HEK293 (cell line): ENCODE data around the gene RPS6KB1.
"Not testable (repeated sequence)": the region's sequence is repeated elsewhere in the genome, so short reads cannot be mapped to it uniquely, and the experiment has no call there.

Experiments
- CTCF ChIA-PET: fragments of 350-600 bp; formaldehyde crosslinking; extraction: SDS; loops from one replicate; lab custom pipeline; 2021; ENCODE audit warnings: antibody characterized with exemption; lab: Yijun Ruan, JAX
- POLR2A ChIA-PET: fragments of 300-600 bp; formaldehyde crosslinking; extraction: SDS; loops from one replicate; lab custom pipeline; 2020; ENCODE audit warnings: antibody characterized with exemption, inconsistent platforms; lab: Yijun Ruan, JAX
- H3K27ac ChIP-seq: fragments of 200-500 bp; sonication (Bioruptor generic); 2 replicates; pipeline ENCODE4 v1.5.1; 2014; ENCODE audit warnings: low read depth, low read length, control low read depth, inconsistent platforms; ENCODE audit errors: extremely low read depth
- H3K36me3 ChIP-seq, 2 experiments: fragments of 200-500 bp in 1 of 2; sonication (Bioruptor generic) in 1 of 2; 1 replicate in 1 of 2; 2 replicates in 1 of 2; pipeline ENCODE4 v1.5.1; 2014 to 2017; ENCODE audit warnings: inconsistent platforms in 2 of 2, low read length in 2 of 2; ENCODE audit not compliant: control insufficient read depth in 2 of 2, insufficient read depth in 1 of 2
- H3K4me1 ChIP-seq: fragments of 200-500 bp; sonication (Bioruptor generic); 2 replicates; pipeline ENCODE4 v1.5.1; 2014; ENCODE audit warnings: mild to moderate bottlenecking, low read length, inconsistent platforms; ENCODE audit not compliant: control insufficient read depth, insufficient read depth
- H3K4me3 ChIP-seq: 2 replicates; pipeline ENCODE4 v1.5.1; 2011; ENCODE audit warnings: low read depth, mild to moderate bottlenecking, control low read depth, low read length, moderate library complexity
- H3K9me3 ChIP-seq: fragments of 200-500 bp; sonication (Bioruptor generic); 2 replicates; pipeline ENCODE4 v1.5.1; 2014; ENCODE audit warnings: low read depth, low read length, inconsistent platforms; ENCODE audit not compliant: control insufficient read depth, insufficient read depth
- PRDM1 ChIP-seq: fragments of 450-650 bp; formaldehyde crosslinking; IDR thresholded peaks from 2 replicates; pipeline ENCODE4; 2016; ENCODE audit warnings: missing biosample characterization, missing genetic modification characterization
- PRDM6 ChIP-seq: fragments of 450-650 bp; formaldehyde crosslinking; IDR thresholded peaks from 2 replicates; pipeline ENCODE4 v1.5.1; 2017; ENCODE audit warnings: missing biosample characterization, missing genetic modification characterization
- SCRT1 ChIP-seq: fragments of 450-650 bp; formaldehyde crosslinking; IDR thresholded peaks from 2 replicates; pipeline ENCODE4 v1.5.1; 2016; ENCODE audit warnings: missing biosample characterization, missing genetic modification characterization, borderline replicate concordance
- SCRT2 ChIP-seq: fragments of 450-650 bp; formaldehyde crosslinking; IDR thresholded peaks from 2 replicates; pipeline ENCODE4 v1.5.1; 2016; ENCODE audit warnings: missing biosample characterization, missing genetic modification characterization
- ZBTB49 ChIP-seq: fragments of 450-650 bp; formaldehyde crosslinking; IDR thresholded peaks from 2 replicates; pipeline ENCODE4 v1.5.1; 2016; ENCODE audit warnings: missing biosample characterization, missing genetic modification characterization, low read depth
- ZNF140 ChIP-seq: fragments of 450-650 bp; formaldehyde crosslinking; IDR thresholded peaks from 2 replicates; pipeline ENCODE4 v1.5.1; 2016; ENCODE audit warnings: missing biosample characterization, missing genetic modification characterization
- ZNF510 ChIP-seq: fragments of 450-650 bp; formaldehyde crosslinking; IDR thresholded peaks from 2 replicates; pipeline ENCODE4 v1.5.1; 2018; ENCODE audit warnings: mild to moderate bottlenecking, missing genetic modification characterization, missing biosample characterization; ENCODE audit not compliant: insufficient replicate concordance

Gene RPS6KB1

GRCh38 chr17:59941131-59941530 is 48.2 kb downstream of the RPS6KB1 start (continued):
- no peak for TF ChIP-seq ZNF140

GRCh38 chr17:59946433-59946832 is 53.5 kb downstream of the RPS6KB1 start:
- H3K9me3 ChIP-seq, H3K4me3 ChIP-seq, CTCF ChIA-PET, H3K4me1 ChIP-seq, H3K27ac ChIP-seq, POLR2A ChIA-PET: not testable (repeated sequence)
- H3K36me3 ChIP-seq, result peaks cover 48 to 80% of the 10 kb centered on the region in 2 experiments
- TF ChIP-seq SCRT1 (tag by site-specific recombination) (peak; percentile 58; the same call in 1 of the 2 replicates), SCRT2 (tag by site-specific recombination) (peak; percentile 65)

- not testable (repeated sequence) for H3K4me3 ChIP-seq
- H3K36me3 ChIP-seq, result peaks cover 42 to 81% of the 10 kb centered on the region in 2 experiments
Measured at GRCh38 chr17:59947310-59947709, 54.4 kb downstream of the RPS6KB1 start.

GRCh38 chr17:59950049-59950448 is 57.1 kb downstream of the RPS6KB1 start:
- no peak overlapping the region for H3K4me3 ChIP-seq
- no peak overlapping the region for H3K27ac ChIP-seq
- ChIA-PET POLR2A (interaction anchor here (0.7 to 1.3 kb wide), 2 partner anchors 14 to 57 kb away, joined by 3 read pairs; partner anchors contain the start of genes RNFT1, RPS6KB1 and TUBD1), CTCF (interaction anchor here (0.6 to 4.0 kb wide), 4 partner anchors 10 to 205 kb away, joined by 3 to 15 read pairs (median 3); no protein-coding TSS in a partner anchor)
- peaks cover 30 to 76% of the 10 kb centered on the region in 2 experiments for H3K36me3 ChIP-seq
- H3K9me3 ChIP-seq, result no peaks in the 10 kb centered on the region
- no peaks in the 10 kb centered on the region for H3K4me1 ChIP-seq
- no peak for TF ChIP-seq ZBTB49 (tag by site-specific recombination)

More at GRCh38 chr17:59947310-59947709, 54.4 kb downstream of the RPS6KB1 start:
- H3K27ac ChIP-seq, H3K9me3 ChIP-seq, H3K4me1 ChIP-seq, POLR2A ChIA-PET: not testable (repeated sequence)
- CTCF ChIA-PET, result interaction anchor here (1.3 kb wide), 1 partner anchor 33 kb away, joined by 3 read pairs; no protein-coding TSS in a partner anchor

- Histone ChIP-seq H3K4me3 (no peak overlapping the region), H3K36me3 (peaks cover 40 to 60% of the 10 kb centered on the region in 2 experiments), H3K27ac (no peak overlapping the region), H3K9me3 (no peaks in the 10 kb centered on the region)
- POLR2A ChIA-PET, result interaction anchor here (1.0 kb wide), 1 partner anchor 10 kb away, joined by 5 read pairs; the partner anchor contains the start of gene RNFT1
- no peak for TF ChIP-seq PRDM6
- TF ChIP-seq ZNF510 (tag by site-specific recombination), result peak; percentile 56
- TF ChIP-seq, all 188 proteins: peak for 1
- CTCF ChIA-PET, result interaction anchor here (0.6 to 1.9 kb wide), 2 partner anchors 41 to 89 kb away, joined by 3 to 6 read pairs; no protein-coding TSS in a partner anchor
- H3K4me1 ChIP-seq, result no peaks in the 10 kb centered on the region
Measured at GRCh38 chr17:59954856-59955255, 61.9 kb downstream of the RPS6KB1 start.

GRCh38 chr17:59959574-59959973 is 66.7 kb downstream of the RPS6KB1 start:
- TF ChIP-seq PRDM1 (tag by site-specific recombination), result 0 out of 2 replicates have a peak, but pooled peaks have one; percentile 25
- POLR2A ChIA-PET, H3K4me3 ChIP-seq, H3K4me1 ChIP-seq, H3K9me3 ChIP-seq, H3K27ac ChIP-seq: not testable (repeated sequence)
- CTCF ChIA-PET, result interaction anchor here (0.8 kb wide), 1 partner anchor 8 kb away, joined by 3 read pairs; no protein-coding TSS in a partner anchor
- H3K36me3 ChIP-seq, result peaks cover 32 to 33% of the 10 kb centered on the region in 2 experiments
